ENCODE measurements around the gene SENP2. TPM values are rescaled to one million over a fixed set of nuclear protein-coding genes. Genes with fewer than 3 reads are reported as not detected.

The SENP2 gene
- total RNA-seq, 1 experiment from 2014 or later: 56.9 TPM

GRCh38 chr3:185646382-185647133 lies 60.5 kb downstream of the SENP2 start:
- Mint-ChIP-seq H3K9me3 (no peaks in the 10 kb centered on the region), H3K27ac (peak overlapping the region; percentile 90), H3K4me3 (no peak overlapping the region), H3K36me3 (peaks cover 60% of the 10 kb centered on the region), H3K4me1 (peaks cover 30% of the 10 kb centered on the region), H3K27me3 (ENCODE audit: low read depth) (no peaks in the 10 kb centered on the region; the same call in 1 of the 2 replicates)
- ATAC-seq: peak; percentile 14
- ChIA-PET CTCF (interaction anchor here (0.9 to 5.0 kb wide), 3 partner anchors 13 to 71 kb away, joined by 3 to 40 read pairs (median 4); no protein-coding TSS in a partner anchor), POLR2A (no interaction called here)
- TF ChIP-seq ZNF423 (CRISPR knock-in tag; IDR thresholded peaks at IDR 0.05): peak; percentile 52; the same call in 1 of the 2 replicates
- TF ChIP-seq, protein P1, sequence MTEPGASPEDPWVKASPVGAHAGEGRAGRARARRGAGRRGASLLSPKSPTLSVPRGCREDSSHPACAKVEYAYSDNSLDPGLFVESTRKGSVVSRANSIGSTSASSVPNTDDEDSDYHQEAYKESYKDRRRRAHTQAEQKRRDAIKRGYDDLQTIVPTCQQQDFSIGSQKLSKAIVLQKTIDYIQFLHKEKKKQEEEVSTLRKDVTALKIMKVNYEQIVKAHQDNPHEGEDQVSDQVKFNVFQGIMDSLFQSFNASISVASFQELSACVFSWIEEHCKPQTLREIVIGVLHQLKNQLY (CRISPR knock-in tag; IDR thresholded peaks at IDR 0.05): no peak
- DNase-seq (ENCODE audit: low spot score): no peak

- CTCF ChIA-PET: interaction anchor here (0.7 to 5.0 kb wide), 3 partner anchors 13 to 260 kb away, joined by 3 to 40 read pairs (median 4); no protein-coding TSS in a partner anchor
- peak overlapping the region; percentile 90 for H3K27ac Mint-ChIP-seq
- H3K9me3 Mint-ChIP-seq: no peaks in the 10 kb centered on the region
- POLR2A ChIA-PET: interaction anchor here (0.6 kb wide), 1 partner anchor 631 kb away, joined by 3 read pairs; no protein-coding TSS in a partner anchor
- peaks cover 30% of the 10 kb centered on the region for H3K4me1 Mint-ChIP-seq
- ATAC-seq: no peak
- TF ChIP-seq, protein P2, sequence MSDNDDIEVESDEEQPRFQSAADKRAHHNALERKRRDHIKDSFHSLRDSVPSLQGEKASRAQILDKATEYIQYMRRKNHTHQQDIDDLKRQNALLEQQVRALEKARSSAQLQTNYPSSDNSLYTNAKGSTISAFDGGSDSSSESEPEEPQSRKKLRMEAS (CRISPR knock-in tag; IDR thresholded peaks at IDR 0.05): no peak
- TF ChIP-seq CBFB (CRISPR knock-in tag; IDR thresholded peaks at IDR 0.05; ENCODE audit: low read depth): no peak
- TF ChIP-seq, protein P3, sequence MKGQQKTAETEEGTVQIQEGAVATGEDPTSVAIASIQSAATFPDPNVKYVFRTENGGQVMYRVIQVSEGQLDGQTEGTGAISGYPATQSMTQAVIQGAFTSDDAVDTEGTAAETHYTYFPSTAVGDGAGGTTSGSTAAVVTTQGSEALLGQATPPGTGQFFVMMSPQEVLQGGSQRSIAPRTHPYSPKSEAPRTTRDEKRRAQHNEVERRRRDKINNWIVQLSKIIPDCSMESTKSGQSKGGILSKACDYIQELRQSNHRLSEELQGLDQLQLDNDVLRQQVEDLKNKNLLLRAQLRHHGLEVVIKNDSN (CRISPR knock-in tag; IDR thresholded peaks at IDR 0.05): no peak
- TF ChIP-seq ZNF232 (CRISPR knock-in tag; IDR thresholded peaks at IDR 0.05): no peak
- no peak for TF ChIP-seq IRF2 (CRISPR knock-in tag; IDR thresholded peaks at IDR 0.05; ENCODE audit: borderline replicate concordance, low read depth)
- TF ChIP-seq, protein P4, sequence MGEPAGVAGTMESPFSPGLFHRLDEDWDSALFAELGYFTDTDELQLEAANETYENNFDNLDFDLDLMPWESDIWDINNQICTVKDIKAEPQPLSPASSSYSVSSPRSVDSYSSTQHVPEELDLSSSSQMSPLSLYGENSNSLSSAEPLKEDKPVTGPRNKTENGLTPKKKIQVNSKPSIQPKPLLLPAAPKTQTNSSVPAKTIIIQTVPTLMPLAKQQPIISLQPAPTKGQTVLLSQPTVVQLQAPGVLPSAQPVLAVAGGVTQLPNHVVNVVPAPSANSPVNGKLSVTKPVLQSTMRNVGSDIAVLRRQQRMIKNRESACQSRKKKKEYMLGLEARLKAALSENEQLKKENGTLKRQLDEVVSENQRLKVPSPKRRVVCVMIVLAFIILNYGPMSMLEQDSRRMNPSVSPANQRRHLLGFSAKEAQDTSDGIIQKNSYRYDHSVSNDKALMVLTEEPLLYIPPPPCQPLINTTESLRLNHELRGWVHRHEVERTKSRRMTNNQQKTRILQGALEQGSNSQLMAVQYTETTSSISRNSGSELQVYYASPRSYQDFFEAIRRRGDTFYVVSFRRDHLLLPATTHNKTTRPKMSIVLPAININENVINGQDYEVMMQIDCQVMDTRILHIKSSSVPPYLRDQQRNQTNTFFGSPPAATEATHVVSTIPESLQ (CRISPR knock-in tag; IDR thresholded peaks at IDR 0.05): no peak
- no peak for DNase-seq (ENCODE audit: low spot score)
- peaks cover 62% of the 10 kb centered on the region for H3K36me3 Mint-ChIP-seq
- no peaks in the 10 kb centered on the region; the same call in 1 of the 2 replicates for H3K27me3 Mint-ChIP-seq (ENCODE audit: low read depth)
- H3K4me3 Mint-ChIP-seq: no peak overlapping the region
Observed at GRCh38 chr3:185647134-185647879, 61.2 kb downstream of the SENP2 start.

DNA sequence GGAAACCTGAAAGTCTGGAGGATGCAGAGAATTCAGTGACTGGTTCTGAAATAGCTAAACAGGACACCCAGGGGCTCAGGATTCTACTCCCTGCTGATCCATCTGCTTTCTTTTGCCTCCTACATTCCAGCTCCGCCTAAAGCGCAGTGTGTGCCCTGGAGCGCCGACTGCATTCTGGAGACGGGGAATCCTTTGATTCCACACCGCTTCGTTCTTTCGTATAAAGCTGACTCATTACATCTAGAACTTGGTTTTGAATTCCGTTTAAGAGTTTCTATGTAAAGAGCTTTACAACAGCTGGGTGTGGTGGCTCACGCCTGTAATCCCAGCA lies 61.8 kb downstream of the SENP2 start:
- Mint-ChIP-seq H3K36me3 (peaks cover 66% of the 10 kb centered on the region), H3K27me3 (ENCODE audit: low read depth) (no peaks in the 10 kb centered on the region; the same call in 1 of the 2 replicates), H3K27ac (peak overlapping the region; percentile 45; the same call in 1 of the 2 replicates), H3K4me1 (peaks cover 30% of the 10 kb centered on the region), H3K4me3 (no peak overlapping the region), H3K9me3 (no peaks in the 10 kb centered on the region)
- DNase-seq (ENCODE audit: low spot score): no peak
- TF ChIP-seq ZNF219 (CRISPR knock-in tag; IDR thresholded peaks at IDR 0.05; ENCODE audit: borderline replicate concordance) (no peak), CTCF (IDR thresholded peaks at IDR 0.05) (no peak), ZNF423 (CRISPR knock-in tag; IDR thresholded peaks at IDR 0.05) (no peak), SMAD3 (CRISPR knock-in tag; IDR thresholded peaks at IDR 0.05; ENCODE audit: borderline replicate concordance) (no peak), ESRRA (CRISPR knock-in tag; IDR thresholded peaks at IDR 0.05; ENCODE audit: borderline replicate concordance) (no peak), ZNF281 (CRISPR knock-in tag; IDR thresholded peaks at IDR 0.05) (no peak), ZNF512 (CRISPR knock-in tag; IDR thresholded peaks at IDR 0.05; ENCODE audit: borderline replicate concordance) (no peak), CBFB (CRISPR knock-in tag; IDR thresholded peaks at IDR 0.05; ENCODE audit: low read depth) (no peak), ZNF396 (CRISPR knock-in tag; IDR thresholded peaks at IDR 0.05; ENCODE audit: borderline replicate concordance) (no peak), JAZF1 (CRISPR knock-in tag; IDR thresholded peaks at IDR 0.05) (no peak), TEAD1 (CRISPR knock-in tag; IDR thresholded peaks at IDR 0.05) (no peak), MYBL2 (CRISPR knock-in tag; IDR thresholded peaks at IDR 0.05) (no peak)
- ChIA-PET CTCF (interaction anchor here (0.7 to 5.0 kb wide), 2 partner anchors 12 to 259 kb away, joined by 3 to 40 read pairs; no protein-coding TSS in a partner anchor), POLR2A (interaction anchor here (0.6 kb wide), 1 partner anchor 631 kb away, joined by 3 read pairs; no protein-coding TSS in a partner anchor)
- ATAC-seq: no peak
